Right lobe of liver (tissue), 4 donors: Measurements from ENCODE around the gene ANKRD33B.

Source experiments
- POLR2A ChIP-seq: fragments of 450-650 bp; IDR thresholded peaks from one replicate; pipeline ENCODE4 v1.6.1; 2017; ENCODE audit warnings: antibody characterized with exemption, mild to moderate bottlenecking
- TF ChIP-seq, protein P1 (sequence below), 4 donors: fragments of 200-600 bp in 3 of 4; fragments of 450-650 bp in 1 of 4; IDR thresholded peaks; one replicate each; pipeline versions ENCODE4 v1.5.1 to v1.8.0; 2016 to 2022; ENCODE audit warnings: antibody characterized with exemption in 4 of 4, mild to moderate bottlenecking in 2 of 4
- donor health status: DM: no; HTN: no; CAD: no.
- donor health status: DM: no; HTN: no; CAD: no.
- donor health status: DM: no; HTN: yes; CAD: no.

DNA sequence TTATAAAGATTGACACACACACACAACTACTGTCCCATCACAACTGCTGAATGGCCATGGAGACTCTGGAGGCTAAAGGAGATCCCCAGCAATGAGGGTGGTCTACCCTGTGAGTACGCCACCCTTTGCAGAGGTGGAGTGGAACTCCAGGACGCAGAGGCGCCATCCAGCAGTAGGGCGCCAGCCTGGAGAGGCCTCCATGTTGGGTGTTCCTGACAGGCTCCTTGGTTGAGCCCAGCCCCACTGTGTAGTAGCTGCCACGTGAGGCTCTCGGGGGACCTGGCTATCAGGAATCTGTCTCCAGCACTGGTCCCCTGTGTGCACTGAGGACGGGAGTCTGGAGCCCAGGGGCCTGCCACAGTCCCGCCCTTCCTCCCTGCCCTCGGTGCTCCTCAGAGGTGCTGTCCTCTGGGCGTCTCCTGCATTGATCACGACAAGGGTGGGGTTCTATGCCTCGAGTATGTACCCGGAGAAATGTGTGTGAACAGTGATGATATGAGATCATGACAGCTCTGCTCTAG, 124.8 kb downstream of the ANKRD33B start:
- TF ChIP-seq, protein P1, sequence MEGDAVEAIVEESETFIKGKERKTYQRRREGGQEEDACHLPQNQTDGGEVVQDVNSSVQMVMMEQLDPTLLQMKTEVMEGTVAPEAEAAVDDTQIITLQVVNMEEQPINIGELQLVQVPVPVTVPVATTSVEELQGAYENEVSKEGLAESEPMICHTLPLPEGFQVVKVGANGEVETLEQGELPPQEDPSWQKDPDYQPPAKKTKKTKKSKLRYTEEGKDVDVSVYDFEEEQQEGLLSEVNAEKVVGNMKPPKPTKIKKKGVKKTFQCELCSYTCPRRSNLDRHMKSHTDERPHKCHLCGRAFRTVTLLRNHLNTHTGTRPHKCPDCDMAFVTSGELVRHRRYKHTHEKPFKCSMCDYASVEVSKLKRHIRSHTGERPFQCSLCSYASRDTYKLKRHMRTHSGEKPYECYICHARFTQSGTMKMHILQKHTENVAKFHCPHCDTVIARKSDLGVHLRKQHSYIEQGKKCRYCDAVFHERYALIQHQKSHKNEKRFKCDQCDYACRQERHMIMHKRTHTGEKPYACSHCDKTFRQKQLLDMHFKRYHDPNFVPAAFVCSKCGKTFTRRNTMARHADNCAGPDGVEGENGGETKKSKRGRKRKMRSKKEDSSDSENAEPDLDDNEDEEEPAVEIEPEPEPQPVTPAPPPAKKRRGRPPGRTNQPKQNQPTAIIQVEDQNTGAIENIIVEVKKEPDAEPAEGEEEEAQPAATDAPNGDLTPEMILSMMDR (IDR thresholded peaks at IDR 0.05): no peak
- no peak for TF ChIP-seq POLR2A
